ENCODE measurements around the gene SPATA24. TPM values are rescaled to one million over a fixed set of nuclear protein-coding genes. Genes with fewer than 3 reads are reported as not detected.
"Not testable (repeated sequence)": the region's sequence is repeated elsewhere in the genome, so short reads cannot be mapped to it uniquely, and the experiment has no call there.

Gene SPATA24
- total RNA-seq, 1 donor from 2014 or later = 12.4 TPM

- DNase-seq (ENCODE audit: low spot score) = no peak
- intact Hi-C loops (cut with DNase I) = no loop called here
Observed at GRCh38 chr5:139387611-139388197, 16.2 kb downstream of the SPATA24 start.

DNA sequence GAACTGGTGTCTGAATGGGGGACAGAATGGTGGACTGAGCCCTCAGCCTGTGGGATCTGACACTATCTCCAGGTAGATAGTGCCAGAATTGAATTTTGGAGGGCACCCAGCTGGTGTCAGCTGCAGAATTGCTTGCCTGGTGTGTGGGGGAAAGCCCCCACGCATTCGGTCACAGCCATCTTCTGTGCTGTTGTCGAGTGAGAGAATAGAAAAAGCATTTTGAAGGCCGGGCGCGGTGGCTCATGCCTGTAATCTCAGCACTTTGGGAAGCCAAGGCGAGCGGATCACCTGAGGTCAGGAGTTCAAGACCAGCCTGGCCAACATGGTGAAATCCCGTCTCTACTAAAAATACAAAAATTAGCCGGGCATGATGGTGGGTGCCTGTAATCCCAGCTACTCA is 16.9 kb downstream of the SPATA24 start:
- intact Hi-C loops (cut with DNase I); DNase-seq (ENCODE audit: low spot score): not testable (repeated sequence)

- intact Hi-C loops (cut with DNase I) = no loop called here
- no peak for DNase-seq (ENCODE audit: low spot score)
Observed at GRCh38 chr5:139386050-139386438, 17.8 kb downstream of the SPATA24 start.

GRCh38 chr5:139385061-139386049 is 18.5 kb downstream of the SPATA24 start:
- intact Hi-C loops (cut with DNase I) = no loop called here
- no peak for DNase-seq (ENCODE audit: low spot score)

GRCh38 chr5:139384591-139385051 is 19.3 kb downstream of the SPATA24 start:
- DNase-seq (ENCODE audit: low spot score) = no peak
- intact Hi-C loops (cut with DNase I) = no loop called here

DNA sequence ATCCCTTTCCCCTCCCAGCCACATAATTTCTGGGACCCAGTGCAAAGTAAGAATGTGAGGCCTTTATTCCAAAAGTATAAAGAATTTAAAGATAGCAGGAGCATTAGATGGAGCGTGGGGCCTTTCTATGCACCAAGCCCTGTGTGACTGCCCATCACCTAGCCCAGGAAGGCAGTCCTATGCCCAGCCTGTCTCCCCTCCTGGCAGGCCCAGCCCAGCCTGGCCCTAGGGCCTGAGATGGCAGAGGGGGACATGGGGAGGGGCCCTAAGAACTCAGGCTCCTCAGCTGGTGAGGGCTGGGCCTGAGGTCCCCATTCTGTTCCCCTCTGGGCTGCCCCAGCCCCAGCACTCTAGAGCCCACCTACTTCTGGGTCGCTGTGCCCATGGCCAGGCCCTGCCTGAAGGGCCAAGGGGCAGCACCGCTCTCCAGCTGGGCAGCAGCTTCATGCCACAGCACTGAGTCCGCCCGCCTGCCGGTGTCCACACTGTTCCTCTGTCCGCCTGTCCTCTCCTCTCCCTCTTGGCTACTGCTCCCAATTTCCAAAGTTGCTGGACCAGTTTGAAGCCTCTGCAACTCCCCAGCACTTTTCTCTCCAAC is 19.8 kb downstream of the SPATA24 start:
- intact Hi-C loops (cut with DNase I) = no loop called here
- no peak for DNase-seq (ENCODE audit: low spot score)

DNA sequence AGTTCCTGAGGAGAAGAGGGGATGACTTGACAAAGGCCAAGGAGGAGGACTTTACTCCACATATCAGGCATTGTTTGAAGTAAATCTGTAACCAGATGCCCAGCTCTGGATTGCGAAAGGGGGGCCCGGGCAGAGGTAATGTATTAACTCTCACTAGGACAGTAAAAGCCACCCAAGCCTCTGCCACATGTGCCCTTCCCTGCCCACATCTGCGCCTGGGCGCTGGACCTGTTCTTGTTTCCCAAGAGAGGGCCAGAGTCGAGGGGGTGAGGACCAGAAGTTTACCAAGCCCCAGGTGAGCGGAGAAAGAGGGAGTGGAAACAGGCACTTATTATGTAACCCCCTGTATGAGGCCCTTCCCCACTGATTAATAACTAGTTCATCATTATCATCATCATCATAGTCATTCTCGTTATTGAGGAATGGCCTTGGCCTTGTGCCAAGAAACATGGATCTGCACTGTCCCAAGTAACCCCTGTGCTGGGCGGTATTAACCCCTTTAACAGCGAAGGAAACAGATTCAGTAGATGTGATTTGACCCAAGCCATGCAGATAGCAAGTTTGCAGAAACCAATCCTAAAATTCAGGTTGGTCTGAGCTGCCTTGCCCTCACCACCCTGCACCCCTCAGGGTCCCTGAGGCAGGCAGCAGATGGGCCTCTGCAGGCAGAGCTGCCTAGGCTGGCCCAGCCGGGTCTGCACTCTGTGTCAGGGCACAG is 20.5 kb downstream of the SPATA24 start, which contains the start of gene SLC23A1:
TSS of gene SLC23A1 (minus strand) at position 23 of the 718 bp plus-strand sequence. CDS start 44 bp downstream, outside the sequence.
- intact Hi-C loops (cut with DNase I) = no loop called here
- DNase-seq (ENCODE audit: low spot score) = no peak

GRCh38 chr5:139382807-139383206 is 21.1 kb downstream of the SPATA24 start:
- intact Hi-C loops (cut with DNase I) = no loop called here
- no peak for DNase-seq (ENCODE audit: low spot score)

DNA sequence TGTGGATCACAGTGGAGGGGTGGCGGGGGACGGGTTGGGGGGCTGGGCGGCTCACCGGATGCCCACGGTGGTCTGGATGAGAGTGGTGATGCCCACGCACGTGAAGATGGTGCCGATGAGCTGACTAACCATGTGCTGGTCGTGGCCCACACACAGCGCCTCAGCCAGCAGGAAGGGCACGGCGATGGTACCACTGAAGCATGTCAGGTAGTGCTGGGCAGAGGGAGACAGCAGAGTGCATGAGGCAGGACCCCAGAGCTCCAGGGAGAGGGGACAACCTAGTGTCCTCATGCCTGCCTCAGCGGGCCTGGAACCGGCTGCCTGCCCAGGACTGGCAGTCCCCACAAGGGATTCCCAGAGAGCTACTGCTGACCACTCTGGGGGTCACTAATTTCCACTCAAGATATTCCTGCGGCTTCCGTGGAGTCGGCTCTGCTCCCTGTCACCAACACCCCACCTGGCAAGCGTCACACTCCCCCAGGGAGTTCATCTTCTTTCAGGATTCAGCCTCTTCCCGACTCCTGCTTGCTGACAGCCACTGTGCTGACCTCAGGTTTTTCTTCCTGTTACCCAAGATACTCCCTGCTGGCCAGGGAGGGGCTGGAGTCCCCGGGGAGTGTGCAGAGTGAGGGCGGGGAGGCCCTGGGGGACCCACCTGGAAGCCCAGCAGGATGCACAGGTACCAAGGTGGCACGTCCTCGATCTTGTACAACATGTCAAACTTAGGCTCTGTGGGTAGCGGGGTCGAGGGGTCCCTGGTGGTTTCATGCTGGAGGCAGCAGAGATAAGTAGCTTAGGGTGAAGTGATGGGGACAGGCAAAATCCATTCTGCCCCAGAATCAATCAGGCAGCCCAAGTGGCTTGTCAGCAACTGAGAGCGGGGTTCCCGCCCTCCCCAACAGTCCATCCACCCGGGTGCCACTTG is 21.8 kb downstream of the SPATA24 start:
- DNase-seq (ENCODE audit: low spot score) = peak; percentile 66
- intact Hi-C loops (cut with DNase I) = no loop called here

- peak; percentile 53 for DNase-seq (ENCODE audit: low spot score)
- intact Hi-C loops (cut with DNase I) = no loop called here
Observed at GRCh38 chr5:139379626-139380449, 24.1 kb downstream of the SPATA24 start.

GRCh38 chr5:139378941-139379361 is 24.9 kb downstream of the SPATA24 start:
- peak; percentile 71 for DNase-seq (ENCODE audit: low spot score)
- intact Hi-C loops (cut with DNase I) = no loop called here

DNA sequence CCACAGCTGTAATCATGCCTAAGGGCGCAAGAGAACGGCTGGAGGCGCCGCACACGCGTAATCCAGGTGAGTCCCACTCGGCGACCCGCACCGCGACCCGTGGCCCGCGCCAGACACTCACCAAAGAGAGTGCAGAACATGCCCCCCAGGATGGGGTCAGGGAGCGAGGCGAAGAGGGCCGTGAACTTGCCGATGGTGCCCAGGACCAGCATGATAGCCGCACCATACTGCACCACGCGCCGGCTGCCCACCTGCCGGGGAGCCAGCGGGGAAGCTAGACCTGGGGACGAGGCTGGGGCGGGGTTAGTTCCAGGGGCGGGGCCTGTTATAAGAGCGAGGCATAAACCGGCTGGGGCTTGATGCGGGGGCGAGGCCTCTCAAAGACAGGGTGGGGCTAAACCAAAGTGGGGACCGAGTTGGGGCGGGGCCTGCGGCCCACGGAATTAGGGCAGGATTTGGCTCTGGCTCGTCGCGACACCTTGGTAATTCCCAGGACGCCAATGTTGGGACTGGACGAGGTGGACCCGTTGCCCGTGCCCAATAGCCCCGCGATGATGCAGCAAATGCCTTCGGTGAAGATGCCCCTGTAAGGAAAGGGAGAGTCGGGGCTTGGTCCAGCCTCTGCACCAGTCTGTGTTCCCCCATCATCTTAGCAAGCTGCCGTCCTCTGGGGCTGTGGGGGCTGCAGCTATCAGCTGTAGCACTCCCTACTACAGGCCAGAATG is 25.6 kb downstream of the SPATA24 start:
- peak; percentile 66 for DNase-seq (ENCODE audit: low spot score)
- intact Hi-C loops (cut with DNase I) = no loop called here

- intact Hi-C loops (cut with DNase I) = no loop called here
- DNase-seq (ENCODE audit: low spot score) = peak; percentile 59
Observed at GRCh38 chr5:139377226-139377625, 26.7 kb downstream of the SPATA24 start.

- no peak for DNase-seq (ENCODE audit: low spot score)
- intact Hi-C loops (cut with DNase I) = no loop called here
Observed at GRCh38 chr5:139376364-139376763, 27.5 kb downstream of the SPATA24 start.

DNA sequence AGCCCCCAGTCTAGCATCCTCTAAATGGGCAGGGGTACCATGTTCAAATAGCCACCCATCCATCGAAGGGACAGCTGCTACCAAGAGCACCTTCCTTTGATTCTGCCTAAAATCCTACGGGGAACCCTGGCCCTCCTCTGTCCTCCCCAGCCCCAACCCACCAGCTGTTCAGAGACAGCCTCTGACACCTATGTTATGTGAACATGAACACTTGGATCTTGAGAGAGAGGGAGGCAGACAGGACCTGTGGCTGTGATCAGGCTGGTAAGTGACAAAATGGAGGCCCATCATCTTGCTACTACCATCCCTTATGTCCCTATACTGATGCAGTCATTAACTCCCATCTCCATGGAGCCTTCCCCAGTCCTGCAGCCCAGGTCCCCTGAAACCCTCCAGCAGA is 29.0 kb downstream of the SPATA24 start:
- intact Hi-C loops (cut with DNase I) = no loop called here
- no peak for DNase-seq (ENCODE audit: low spot score)

DNA sequence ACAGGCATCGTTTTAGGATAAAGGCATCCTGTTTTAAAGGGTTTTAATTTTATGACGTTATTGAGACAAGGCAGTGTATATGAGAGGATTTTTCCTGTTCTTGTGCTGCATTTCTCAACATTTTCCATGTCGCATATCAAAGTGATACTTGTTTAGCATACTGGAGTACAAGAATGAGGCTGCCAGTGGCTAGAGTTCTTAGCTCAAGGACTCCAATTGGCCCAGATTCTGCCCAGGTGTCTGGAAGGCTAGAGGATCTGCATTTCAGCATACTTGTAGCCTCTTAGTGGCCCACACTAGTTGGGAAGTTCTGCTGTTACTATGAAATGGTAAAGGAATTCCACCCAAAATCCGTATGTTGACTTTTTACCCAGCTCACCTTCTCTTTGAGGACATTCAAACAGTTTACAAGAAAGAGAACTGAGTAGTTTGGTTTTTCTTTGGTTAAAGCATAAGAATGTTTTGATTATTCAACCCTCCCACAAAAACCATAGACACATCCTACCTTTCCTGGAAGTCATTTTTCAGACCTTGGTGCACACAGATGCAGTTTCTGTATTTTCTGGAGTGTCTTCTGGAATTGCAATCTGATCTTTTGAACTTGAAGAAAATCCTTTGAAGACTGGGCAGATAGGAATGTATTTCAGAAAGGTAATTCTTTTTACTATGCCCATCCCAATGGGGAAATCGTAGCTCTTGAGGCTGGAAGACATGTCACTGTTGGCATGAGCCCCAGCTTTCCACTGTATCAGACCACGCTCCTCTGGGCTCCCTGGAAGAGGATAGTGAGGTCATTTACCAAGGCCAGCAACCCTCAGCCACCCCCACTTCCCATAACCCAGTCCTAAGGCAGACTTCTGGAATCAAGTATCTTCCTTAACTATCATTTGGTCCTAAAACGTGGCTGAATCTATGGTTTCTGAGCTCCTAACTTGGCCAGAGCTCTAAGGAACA is 32.1 kb downstream of the SPATA24 start:
- intact Hi-C loops (cut with DNase I) = no loop called here
- peak; percentile 75 for DNase-seq (ENCODE audit: low spot score)

Data from cardiac septum (tissue), 1 donor.